Mammary epithelial cell (primary cell): ENCODE data around the gene HMX3.

ENCODE experiments used
- EZH2 ChIP-seq: IDR thresholded peaks from 2 replicates; pipeline ENCODE4 v1.6.1; 2012; ENCODE audit warnings: low read length, inconsistent platforms, borderline replicate concordance
- TF ChIP-seq, protein P1 (sequence below), 2 donors: IDR thresholded peaks in 1 of 2; conservative IDR thresholded peaks in 1 of 2; 2 replicates each; pipeline ENCODE4 v1.5.1; 2011 to 2012; ENCODE audit warnings: inconsistent platforms in 2 of 2, low read length in 2 of 2, mild to moderate bottlenecking in 2 of 2, control low read depth in 1 of 2, low read depth in 1 of 2; ENCODE audit not compliant: insufficient read depth in 1 of 2; ENCODE audit errors: extremely low read depth in 1 of 2

DNA sequence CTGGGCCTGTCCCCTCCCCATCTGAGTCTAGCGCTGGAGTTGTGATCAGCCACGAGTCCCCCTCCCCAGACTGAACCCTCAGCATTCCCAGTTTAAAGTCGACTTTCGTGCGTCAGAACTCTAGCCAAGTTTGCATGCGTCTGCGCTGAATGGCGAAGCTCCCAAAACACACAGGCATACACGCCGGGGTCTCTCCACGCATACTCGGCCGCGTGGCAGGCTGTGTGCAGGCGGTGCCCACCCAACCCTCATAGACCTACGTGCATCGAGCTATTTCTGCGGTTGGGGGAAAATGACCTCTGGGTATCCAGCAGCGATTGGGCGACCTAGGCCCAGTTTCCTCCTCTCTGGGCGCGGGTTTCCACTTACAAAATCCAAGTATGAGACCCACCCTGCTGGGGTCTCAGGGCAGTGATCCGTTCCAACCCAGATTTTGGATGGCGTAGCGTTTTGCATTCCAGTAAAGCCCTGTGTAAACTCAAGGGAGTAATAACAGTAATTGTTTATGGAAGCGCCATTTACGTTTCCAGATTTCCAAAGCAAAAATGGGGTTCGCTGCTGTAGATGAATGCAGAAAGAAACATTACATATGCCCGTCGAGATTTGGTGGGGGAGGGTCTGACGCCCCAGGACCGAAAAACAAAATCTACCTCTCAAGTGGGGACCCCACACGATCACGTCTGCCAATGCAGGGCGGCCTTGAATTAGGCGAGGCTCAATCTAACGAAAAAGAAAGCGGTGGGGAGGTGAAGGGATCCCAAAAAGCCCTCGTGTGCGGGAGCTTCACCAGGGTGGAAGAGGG is 2.0 kb upstream of the HMX3 start:
- TF ChIP-seq, protein P1, sequence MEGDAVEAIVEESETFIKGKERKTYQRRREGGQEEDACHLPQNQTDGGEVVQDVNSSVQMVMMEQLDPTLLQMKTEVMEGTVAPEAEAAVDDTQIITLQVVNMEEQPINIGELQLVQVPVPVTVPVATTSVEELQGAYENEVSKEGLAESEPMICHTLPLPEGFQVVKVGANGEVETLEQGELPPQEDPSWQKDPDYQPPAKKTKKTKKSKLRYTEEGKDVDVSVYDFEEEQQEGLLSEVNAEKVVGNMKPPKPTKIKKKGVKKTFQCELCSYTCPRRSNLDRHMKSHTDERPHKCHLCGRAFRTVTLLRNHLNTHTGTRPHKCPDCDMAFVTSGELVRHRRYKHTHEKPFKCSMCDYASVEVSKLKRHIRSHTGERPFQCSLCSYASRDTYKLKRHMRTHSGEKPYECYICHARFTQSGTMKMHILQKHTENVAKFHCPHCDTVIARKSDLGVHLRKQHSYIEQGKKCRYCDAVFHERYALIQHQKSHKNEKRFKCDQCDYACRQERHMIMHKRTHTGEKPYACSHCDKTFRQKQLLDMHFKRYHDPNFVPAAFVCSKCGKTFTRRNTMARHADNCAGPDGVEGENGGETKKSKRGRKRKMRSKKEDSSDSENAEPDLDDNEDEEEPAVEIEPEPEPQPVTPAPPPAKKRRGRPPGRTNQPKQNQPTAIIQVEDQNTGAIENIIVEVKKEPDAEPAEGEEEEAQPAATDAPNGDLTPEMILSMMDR (conservative IDR thresholded peaks at IDR 0.05 in 1 of 2, IDR thresholded peaks at IDR 0.05 in 1 of 2; ENCODE audit: extremely low read depth in 1 of 2, insufficient read depth in 1 of 2, low read depth in 1 of 2, low read length in 2 of 2), result no peak
- no peak for TF ChIP-seq EZH2
